Measurements from ENCODE around the gene PCDHGB6. TPM values are rescaled to one million over a fixed set of nuclear protein-coding genes. Genes with fewer than 3 reads are reported as not detected.
"Not testable (repeated sequence)": the region's sequence is repeated elsewhere in the genome, so short reads cannot be mapped to it uniquely, and the experiment has no call there.

The PCDHGB6 gene
- total RNA-seq, 2 donors from 2014 or later = 0.08 TPM; not detected in 1

DNA sequence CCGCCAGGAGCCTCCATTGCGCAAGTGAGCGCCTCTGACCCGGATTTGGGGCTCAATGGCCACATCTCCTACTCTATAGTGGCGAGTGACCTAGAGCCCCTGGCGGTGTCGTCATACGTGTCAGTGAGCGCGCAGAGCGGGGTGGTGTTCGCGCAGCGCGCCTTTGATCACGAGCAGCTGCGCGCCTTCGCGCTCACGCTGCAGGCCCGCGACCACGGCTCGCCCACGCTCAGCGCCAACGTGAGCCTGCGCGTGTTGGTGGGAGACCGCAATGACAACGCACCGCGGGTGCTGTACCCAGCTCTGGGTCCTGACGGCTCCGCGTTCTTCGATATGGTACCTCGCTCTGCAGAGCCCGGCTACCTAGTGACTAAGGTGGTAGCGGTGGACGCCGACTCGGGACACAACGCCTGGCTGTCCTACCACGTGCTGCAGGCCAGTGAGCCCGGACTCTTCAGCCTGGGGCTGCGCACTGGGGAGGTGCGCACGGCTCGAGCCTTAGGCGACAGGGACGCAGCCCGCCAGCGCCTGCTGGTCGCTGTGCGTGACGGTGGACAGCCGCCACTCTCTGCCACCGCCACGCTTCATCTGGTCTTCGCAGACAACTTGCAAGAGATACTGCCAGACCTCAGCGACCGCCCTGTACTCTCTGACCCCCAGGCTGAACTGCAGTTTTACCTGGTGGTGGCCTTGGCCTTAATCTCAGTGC lies 1.9 kb downstream of the PCDHGB6 start:
- DNase-seq (ENCODE audit: low spot score in 2 of 2) = no peak
- Mint-ChIP-seq H3K27ac (peak overlapping the region in 1 of 2 donors; percentile 81), H3K9me3 (peaks cover 25 to 29% of the 10 kb centered on the region in 2 donors), H3K36me3 (peaks cover 53 to 65% of the 10 kb centered on the region in 2 donors)
- ATAC-seq = no peak

DNA sequence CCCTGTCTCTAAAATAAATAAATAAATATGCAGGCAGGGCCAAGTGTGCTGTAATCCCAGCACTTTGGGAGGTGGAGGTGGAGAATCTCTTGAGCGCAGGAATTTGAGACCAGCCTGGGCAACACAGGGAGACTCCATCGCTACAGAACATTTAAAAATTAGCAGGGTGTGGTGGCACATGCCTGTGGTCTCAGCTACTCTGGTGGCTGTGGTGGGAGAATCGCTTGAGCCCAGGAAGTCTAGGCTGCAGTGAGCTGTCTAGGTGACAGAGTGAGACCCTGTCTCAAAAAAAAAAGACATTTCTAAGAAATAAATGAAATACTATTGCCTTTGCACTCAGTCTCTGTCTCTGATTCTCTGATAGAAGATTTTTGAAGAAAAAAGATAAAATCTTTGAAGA lies 3.8 kb downstream of the PCDHGB6 start:
- ATAC-seq (no peak), DNase-seq (ENCODE audit: low spot score in 2 of 2) (no peak)
- Mint-ChIP-seq H3K9me3 (peaks cover 21 to 27% of the 10 kb centered on the region in 2 donors), H3K27ac (no peak overlapping the region), H3K36me3 (peaks cover 57 to 60% of the 10 kb centered on the region in 2 donors)

DNA sequence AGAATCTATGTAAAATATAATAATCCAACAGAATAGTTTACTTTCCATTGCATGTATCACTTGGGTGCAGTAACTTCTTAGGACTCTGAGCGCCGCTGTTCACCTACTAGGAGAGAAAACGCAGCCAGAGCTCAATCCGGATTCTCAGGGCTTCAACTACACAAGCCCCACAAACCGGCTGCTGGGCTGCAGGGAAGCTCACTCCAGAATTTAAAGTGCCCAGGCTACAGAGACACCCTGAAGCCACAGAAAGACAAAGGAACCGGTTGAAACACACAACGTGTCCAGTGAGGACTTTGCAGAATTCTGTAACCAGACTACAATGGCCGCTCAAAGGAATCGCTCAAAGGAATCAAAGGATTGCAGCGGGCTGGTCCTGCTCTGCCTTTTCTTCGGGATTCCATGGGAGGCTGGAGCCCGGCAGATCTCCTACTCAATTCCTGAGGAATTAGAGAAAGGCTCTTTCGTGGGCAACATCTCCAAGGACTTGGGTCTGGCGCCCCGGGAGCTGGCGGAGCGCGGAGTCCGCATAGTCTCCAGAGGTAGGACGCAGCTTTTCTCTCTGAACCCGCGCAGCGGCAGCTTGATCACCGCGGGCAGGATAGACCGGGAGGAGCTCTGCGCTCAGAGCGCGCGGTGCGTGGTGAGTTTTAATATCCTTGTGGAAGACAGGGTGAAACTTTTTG lies 5.2 kb downstream of the PCDHGB6 start, which contains the start of gene PCDHGA10:
TSS of gene PCDHGA10 (plus strand) at position 134 of the 686 bp plus-strand sequence. CDS start at position 323, 189 bp downstream.
- no peak for DNase-seq (ENCODE audit: low spot score in 2 of 2)
- ATAC-seq = peak; percentile 66 to 76
- no peak within 1 kb of the TSS for H3K27ac Mint-ChIP-seq
- peaks cover 17 to 29% of the 10 kb centered on the region in 2 donors for H3K9me3 Mint-ChIP-seq
- peaks cover 52 to 59% of the 10 kb centered on the region in 2 donors for H3K36me3 Mint-ChIP-seq

DNA sequence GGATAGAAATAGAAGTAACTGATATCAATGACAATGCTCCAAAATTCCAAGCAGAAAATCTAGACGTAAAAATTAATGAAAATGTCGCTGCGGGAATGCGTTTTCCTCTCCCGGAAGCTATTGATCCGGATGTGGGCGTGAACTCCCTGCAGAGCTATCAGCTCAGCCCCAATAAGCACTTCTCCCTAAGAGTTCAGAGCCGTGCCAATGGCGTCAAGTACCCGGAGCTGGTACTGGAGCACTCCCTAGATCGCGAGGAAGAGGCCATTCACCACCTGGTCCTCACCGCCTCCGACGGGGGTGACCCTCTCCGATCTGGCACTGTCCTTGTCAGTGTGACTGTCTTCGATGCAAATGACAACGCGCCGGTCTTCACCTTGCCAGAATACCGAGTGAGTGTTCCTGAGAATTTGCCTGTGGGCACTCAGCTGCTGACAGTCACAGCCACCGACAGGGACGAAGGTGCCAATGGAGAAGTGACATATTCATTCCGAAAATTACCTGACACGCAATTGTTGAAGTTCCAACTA lies 5.8 kb downstream of the PCDHGB6 start:
- Mint-ChIP-seq H3K36me3 (peaks cover 52 to 60% of the 10 kb centered on the region in 2 donors), H3K27ac (no peak overlapping the region), H3K9me3 (peaks cover 15 to 32% of the 10 kb centered on the region in 2 donors)
- ATAC-seq (no peak), DNase-seq (ENCODE audit: low spot score in 2 of 2) (no peak)

DNA sequence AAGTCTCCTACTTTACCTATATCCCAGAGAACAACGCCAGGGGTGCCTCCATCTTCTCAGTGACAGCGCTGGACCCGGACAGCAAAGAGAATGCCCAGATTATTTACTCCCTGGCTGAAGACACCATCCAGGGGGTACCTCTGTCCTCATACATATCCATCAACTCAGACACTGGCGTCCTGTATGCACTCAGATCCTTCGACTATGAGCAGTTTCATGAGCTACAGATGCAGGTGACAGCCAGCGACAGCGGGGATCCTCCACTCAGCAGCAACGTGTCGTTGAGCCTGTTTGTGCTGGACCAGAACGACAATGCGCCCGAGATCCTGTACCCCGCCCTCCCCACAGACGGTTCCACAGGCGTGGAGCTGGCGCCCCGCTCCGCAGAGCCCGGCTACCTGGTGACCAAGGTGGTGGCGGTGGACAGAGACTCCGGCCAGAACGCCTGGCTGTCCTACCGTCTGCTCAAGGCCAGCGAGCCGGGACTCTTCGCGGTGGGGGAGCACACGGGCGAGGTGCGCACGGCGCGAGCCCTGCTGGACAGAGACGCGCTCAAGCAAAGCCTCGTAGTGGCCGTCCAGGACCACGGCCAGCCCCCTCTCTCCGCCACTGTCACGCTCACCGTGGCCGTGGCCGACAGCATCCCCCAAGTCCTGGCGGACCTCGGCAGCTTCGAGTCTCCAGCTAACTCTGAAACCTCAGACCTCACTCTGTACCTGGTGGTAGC lies 6.9 kb downstream of the PCDHGB6 start:
- ATAC-seq; DNase-seq (ENCODE audit: low spot score in 2 of 2); H3K27ac Mint-ChIP-seq: not testable (repeated sequence)
- H3K36me3 Mint-ChIP-seq = peaks cover 53 to 60% of the 10 kb centered on the region in 2 donors
- H3K9me3 Mint-ChIP-seq = peaks cover 12 to 28% of the 10 kb centered on the region in 2 donors

DNA sequence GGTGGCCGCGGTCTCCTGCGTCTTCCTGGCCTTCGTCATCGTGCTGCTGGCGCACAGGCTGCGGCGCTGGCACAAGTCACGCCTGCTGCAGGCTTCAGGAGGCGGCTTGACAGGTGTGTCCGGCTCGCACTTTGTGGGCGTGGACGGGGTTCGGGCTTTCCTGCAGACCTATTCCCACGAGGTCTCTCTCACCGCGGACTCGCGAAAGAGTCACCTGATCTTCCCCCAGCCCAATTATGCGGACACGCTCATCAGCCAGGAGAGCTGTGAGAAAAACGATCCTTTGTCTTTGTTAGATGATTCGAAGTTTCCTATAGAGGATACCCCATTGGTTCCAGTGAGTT lies 7.4 kb downstream of the PCDHGB6 start:
- DNase-seq (ENCODE audit: low spot score in 2 of 2); H3K27ac Mint-ChIP-seq; ATAC-seq: not testable (repeated sequence)
- Mint-ChIP-seq H3K9me3 (peaks cover 9 to 23% of the 10 kb centered on the region in 2 donors), H3K36me3 (peaks cover 48 to 59% of the 10 kb centered on the region in 2 donors)

DNA sequence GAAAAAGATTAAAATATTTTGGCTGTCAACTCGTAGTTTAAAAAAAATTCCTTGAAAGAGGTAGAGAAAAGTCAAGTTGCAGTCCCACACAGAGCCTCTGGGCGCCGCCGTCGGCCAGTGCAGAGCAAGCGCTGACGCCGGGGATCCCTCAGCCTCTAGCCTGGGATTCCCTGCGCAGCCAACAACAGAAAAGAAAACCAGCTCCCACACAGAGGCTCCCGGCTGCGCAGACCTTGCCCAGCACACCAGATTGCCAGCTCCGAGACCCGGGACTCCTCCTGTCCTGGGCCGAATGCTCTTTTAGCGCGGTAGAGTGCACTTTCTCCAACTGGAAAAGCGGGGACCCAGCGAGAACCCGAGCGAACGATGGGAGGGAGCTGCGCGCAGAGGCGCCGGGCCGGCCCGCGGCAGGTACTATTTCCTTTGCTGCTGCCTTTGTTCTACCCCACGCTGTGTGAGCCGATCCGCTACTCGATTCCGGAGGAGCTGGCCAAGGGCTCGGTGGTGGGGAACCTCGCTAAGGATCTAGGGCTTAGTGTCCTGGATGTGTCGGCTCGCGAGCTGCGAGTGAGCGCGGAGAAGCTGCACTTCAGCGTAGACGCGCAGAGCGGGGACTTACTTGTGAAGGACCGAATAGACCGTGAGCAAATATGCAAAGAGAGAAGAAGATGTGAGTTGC lies 9.8 kb downstream of the PCDHGB6 start, which contains the start of gene PCDHGB7:
TSS of gene PCDHGB7 (plus strand) at position 184 of the 679 bp plus-strand sequence. CDS start at position 367, 183 bp downstream.
- ATAC-seq (peak; percentile 80 to 81), DNase-seq (ENCODE audit: low spot score in 2 of 2) (peak in 1 of 2 donors; percentile 60)
- H3K27ac Mint-ChIP-seq = peak within 1 kb of the TSS in 1 of 2 donors; percentile 77
- H3K9me3 Mint-ChIP-seq = peaks cover 20 to 32% of the 10 kb centered on the region in 2 donors
- peaks cover 67 to 75% of the 10 kb centered on the region in 2 donors for H3K36me3 Mint-ChIP-seq

DNA sequence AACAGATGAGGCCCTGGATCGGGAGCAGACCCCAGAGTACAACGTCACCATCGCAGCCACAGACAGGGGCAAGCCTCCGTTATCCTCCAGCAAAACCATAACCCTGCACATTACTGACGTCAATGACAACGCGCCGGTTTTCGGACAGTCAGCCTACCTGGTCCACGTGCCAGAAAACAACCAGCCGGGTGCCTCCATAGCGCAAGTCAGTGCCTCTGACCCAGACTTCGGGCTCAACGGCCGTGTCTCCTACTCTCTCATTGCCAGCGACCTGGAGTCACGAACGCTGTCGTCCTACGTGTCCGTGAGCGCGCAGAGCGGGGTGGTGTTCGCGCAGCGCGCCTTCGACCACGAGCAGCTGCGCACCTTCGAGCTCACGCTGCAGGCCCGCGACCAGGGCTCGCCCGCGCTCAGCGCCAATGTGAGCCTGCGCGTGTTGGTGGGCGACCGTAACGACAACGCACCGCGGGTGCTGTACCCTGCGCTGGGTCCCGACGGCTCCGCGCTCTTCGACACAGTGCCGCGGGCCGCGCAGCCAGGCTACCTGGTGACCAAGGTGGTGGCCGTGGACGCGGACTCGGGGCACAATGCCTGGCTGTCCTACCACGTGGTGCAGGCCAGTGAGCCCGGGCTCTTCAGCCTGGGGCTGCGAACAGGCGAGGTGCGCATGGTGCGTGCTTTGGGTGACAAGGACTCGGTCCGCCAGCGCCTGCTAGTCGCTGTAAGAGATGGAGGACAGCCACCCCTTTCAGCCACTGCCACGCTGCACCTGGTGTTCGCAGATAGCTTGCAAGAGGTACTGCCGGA lies 11.5 kb downstream of the PCDHGB6 start:
- H3K27ac Mint-ChIP-seq = peak overlapping the region in 1 of 2 donors; percentile 57
- peaks cover 65 to 68% of the 10 kb centered on the region in 2 donors for H3K36me3 Mint-ChIP-seq
- DNase-seq (ENCODE audit: low spot score in 2 of 2) = no peak
- H3K9me3 Mint-ChIP-seq = peaks cover 25 to 40% of the 10 kb centered on the region in 2 donors
- ATAC-seq = no peak

DNA sequence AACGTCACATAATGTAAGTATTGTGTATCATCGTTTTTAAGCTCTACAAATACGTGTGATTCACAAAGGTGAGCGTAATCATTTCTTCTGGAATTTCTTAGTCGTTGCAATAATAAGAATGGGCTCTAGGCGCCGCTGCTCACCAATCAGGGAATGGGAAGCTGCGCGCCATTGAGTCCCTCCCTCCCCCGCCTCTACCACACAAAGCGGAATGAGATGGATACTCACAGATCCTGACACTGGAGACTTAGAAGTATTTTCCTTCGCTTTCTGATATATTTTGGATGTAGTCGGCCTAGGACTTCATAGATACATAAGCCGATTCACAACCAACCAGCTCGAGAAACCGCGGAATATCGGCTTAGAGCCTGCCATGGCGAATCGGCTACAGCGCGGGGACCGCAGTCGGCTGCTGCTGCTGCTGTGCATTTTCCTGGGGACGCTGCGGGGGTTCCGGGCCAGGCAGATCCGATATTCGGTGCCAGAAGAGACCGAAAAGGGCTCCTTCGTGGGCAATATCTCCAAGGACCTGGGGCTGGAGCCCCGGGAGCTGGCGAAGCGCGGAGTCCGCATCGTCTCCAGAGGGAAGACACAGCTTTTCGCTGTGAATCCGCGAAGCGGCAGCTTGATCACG lies 13.2 kb downstream of the PCDHGB6 start, which contains the start of gene PCDHGA11:
TSS of gene PCDHGA11 (plus strand) at position 197 of the 634 bp plus-strand sequence. CDS start at position 374, 177 bp downstream.
- peaks cover 52 to 65% of the 10 kb centered on the region in 2 donors for H3K36me3 Mint-ChIP-seq
- peaks cover 25 to 32% of the 10 kb centered on the region in 2 donors for H3K9me3 Mint-ChIP-seq
- peak in 1 of 2 donors; percentile 71 for DNase-seq (ENCODE audit: low spot score in 2 of 2)
- peak within 1 kb of the TSS in 1 of 2 donors; percentile 77 for H3K27ac Mint-ChIP-seq
- ATAC-seq = peak; percentile 45 to 56

DNA sequence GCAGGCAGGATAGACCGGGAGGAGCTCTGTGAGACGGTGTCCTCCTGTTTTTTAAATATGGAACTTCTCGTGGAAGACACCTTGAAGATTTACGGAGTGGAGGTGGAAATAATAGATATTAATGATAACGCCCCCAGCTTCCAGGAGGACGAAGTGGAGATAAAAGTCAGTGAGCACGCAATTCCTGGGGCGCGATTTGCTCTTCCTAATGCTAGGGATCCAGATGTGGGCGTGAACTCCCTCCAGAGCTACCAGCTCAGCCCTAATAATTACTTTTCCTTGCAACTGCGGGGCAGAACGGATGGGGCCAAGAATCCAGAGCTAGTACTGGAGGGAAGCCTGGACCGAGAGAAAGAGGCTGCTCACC lies 13.7 kb downstream of the PCDHGB6 start:
- H3K27ac Mint-ChIP-seq = peak overlapping the region in 1 of 2 donors; percentile 36
- DNase-seq (ENCODE audit: low spot score in 2 of 2) = no peak
- ATAC-seq = no peak
- H3K9me3 Mint-ChIP-seq = peaks cover 25 to 33% of the 10 kb centered on the region in 2 donors
- peaks cover 52 to 70% of the 10 kb centered on the region in 2 donors for H3K36me3 Mint-ChIP-seq

DNA sequence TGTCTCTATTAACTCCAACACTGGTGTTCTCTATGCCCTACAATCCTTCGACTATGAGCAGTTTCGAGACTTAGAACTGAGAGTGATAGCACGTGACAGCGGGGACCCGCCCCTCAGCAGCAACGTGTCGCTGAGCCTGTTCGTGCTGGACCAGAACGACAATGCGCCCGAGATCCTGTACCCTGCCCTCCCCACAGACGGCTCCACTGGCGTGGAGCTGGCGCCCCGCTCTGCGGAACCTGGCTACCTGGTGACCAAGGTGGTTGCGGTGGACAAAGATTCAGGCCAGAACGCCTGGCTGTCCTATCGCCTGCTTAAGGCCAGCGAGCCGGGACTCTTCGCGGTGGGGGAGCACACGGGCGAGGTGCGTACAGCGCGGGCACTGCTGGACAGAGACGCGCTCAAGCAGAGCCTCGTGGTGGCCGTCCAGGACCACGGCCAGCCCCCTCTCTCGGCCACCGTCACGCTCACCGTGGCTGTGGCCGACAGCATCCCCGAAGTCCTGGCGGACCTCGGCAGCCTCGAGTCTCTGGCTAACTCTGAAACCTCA lies 15.0 kb downstream of the PCDHGB6 start:
- no peak for DNase-seq (ENCODE audit: low spot score in 2 of 2)
- Mint-ChIP-seq H3K36me3 (peaks cover 50 to 75% of the 10 kb centered on the region in 2 donors), H3K27ac (no peak overlapping the region), H3K9me3 (peaks cover 29 to 37% of the 10 kb centered on the region in 2 donors)
- ATAC-seq = no peak

DNA sequence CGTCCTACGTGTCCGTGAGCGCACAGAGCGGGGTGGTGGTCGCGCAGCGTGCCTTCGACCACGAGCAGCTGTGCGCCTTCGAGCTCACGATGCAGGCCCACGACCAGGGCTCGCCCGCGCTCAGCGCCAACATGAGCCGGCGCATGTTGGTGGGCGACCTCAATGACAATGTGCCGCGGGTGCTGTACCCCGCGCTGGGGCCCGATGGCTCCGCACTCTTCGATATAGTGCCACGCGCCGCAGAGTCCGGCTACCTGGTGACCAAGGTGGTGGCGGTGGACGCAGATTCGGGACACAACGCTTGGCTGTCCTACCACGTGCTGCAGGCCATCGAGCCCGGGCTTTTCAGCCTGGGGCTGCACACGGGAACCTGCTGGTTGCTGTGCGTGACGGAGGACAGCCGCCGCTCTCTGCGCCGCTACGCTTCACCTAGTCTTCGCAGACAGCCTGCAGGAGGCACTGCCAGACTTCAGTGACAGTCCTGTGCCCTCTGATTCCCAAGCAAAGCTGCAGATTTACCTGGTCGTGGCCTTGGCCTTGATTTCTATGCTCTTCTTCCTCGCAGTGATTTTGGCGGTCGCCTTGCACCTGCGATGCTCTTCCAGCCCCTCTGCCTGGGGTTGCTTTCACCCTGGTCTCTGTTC lies 20.1 kb downstream of the PCDHGB6 start:
- no peak for ATAC-seq
- H3K36me3 Mint-ChIP-seq = peaks cover 41 to 68% of the 10 kb centered on the region in 2 donors
- DNase-seq (ENCODE audit: low spot score in 2 of 2) = no peak
- peak overlapping the region in 1 of 2 donors; percentile 50 for H3K27ac Mint-ChIP-seq
- peaks cover 34 to 35% of the 10 kb centered on the region in 2 donors for H3K9me3 Mint-ChIP-seq

DNA sequence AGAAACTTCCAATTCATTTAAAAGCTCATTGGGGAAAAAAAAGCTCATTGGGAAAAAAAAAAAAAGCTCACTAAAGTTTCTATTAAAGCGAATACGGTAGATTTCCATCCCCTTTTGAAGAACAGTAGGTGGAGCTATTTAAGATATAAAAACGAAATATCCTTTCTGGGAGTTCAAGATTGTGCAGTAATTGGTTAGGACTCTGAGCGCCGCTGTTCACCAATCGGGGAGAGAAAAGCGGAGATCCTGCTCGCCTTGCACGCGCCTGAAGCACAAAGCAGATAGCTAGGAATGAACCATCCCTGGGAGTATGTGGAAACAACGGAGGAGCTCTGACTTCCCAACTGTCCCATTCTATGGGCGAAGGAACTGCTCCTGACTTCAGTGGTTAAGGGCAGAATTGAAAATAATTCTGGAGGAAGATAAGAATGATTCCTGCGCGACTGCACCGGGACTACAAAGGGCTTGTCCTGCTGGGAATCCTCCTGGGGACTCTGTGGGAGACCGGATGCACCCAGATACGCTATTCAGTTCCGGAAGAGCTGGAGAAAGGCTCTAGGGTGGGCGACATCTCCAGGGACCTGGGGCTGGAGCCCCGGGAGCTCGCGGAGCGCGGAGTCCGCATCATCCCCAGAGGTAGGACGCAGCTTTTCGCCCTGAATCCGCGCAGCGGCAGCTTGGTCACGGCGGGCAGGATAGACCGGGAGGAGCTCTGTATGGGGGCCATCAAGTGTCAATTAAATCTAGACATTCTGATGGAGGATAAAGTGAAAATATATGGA lies 22.7 kb downstream of the PCDHGB6 start, which contains the start of gene PCDHGA12:
TSS of gene PCDHGA12 (plus strand) at position 176 of the 782 bp plus-strand sequence. CDS start at position 429, 253 bp downstream.
- peak within 1 kb of the TSS in 1 of 2 donors; percentile 81 for H3K27ac Mint-ChIP-seq
- H3K36me3 Mint-ChIP-seq = peaks cover 36 to 66% of the 10 kb centered on the region in 2 donors
- DNase-seq (ENCODE audit: low spot score in 2 of 2) = no peak
- peaks cover 26 to 35% of the 10 kb centered on the region in 2 donors for H3K9me3 Mint-ChIP-seq
- ATAC-seq = peak; percentile 48 to 80
